SK-N-MC (cell line): Measurements from ENCODE around the gene FBXO8.

Experiments used
- DNase-seq: peaks from one replicate; pipeline ENCODE4 v3.0.0-alpha.2; 2011; ENCODE audit warnings: low read depth, low spot score
- H3K27ac ChIP-seq: fragments of 200-600 bp; sonication (generic); 2 replicates; pipeline ENCODE4 v1.5.1; 2016; ENCODE audit warnings: mixed run types
- H3K36me3 ChIP-seq: fragments of 200-600 bp; sonication (generic); 2 replicates; pipeline ENCODE4 v1.6.1; 2017; ENCODE audit warnings: antibody characterized with exemption, low read length, mixed read lengths; ENCODE audit not compliant: insufficient read depth
- H3K4me3 ChIP-seq: fragments of 200-600 bp; sonication (generic); 2 replicates; pipeline ENCODE4 v1.5.1; 2016
- H3K9ac ChIP-seq: fragments of 200-600 bp; sonication (generic); 2 replicates; pipeline ENCODE4 v1.8.0; 2017; ENCODE audit warnings: mixed run types, mixed read lengths; ENCODE audit not compliant: insufficient read length
- H3K9me3 ChIP-seq: fragments of 200-600 bp; sonication (generic); 2 replicates; pipeline ENCODE4 v1.6.1; 2017; ENCODE audit warnings: low read depth, mild to moderate bottlenecking, antibody characterized with exemption, low read length, moderate library complexity, mixed read lengths
- EZH2 ChIP-seq: fragments of 200-600 bp; sonication (generic); IDR thresholded peaks from one replicate; pipeline ENCODE4 v1.6.1; 2017; ENCODE audit warnings: antibody characterized with exemption
- FOXP2 ChIP-seq: optimal IDR thresholded peaks from 2 replicates; pipeline ENCODE3; 2011; ENCODE audit warnings: mild to moderate bottlenecking, moderate library complexity; ENCODE audit not compliant: insufficient read depth; ENCODE audit errors: extremely low read length, control extremely low read depth
- POLR2AphosphoS5 ChIP-seq: IDR thresholded peaks from 2 replicates; pipeline ENCODE4 v1.6.1; 2012; ENCODE audit warnings: mild to moderate bottlenecking, low read depth, low read length, borderline replicate concordance

The FBXO8 gene

GRCh38 chr4:174199735-174200134 is 83.7 kb downstream of the FBXO8 start:
- no peak for DNase-seq
- Histone ChIP-seq H3K4me3 (no peak overlapping the region), H3K9ac (no peak overlapping the region), H3K9me3 (peaks cover 3% of the 10 kb centered on the region; the same call in 1 of the 2 replicates), H3K36me3 (no peaks in the 10 kb centered on the region), H3K27ac (no peak overlapping the region)
- no peak for TF ChIP-seq POLR2AphosphoS5
- TF ChIP-seq FOXP2, result no peak
- TF ChIP-seq EZH2, result no peak

GRCh38 chr4:174198828-174199227 is 84.6 kb downstream of the FBXO8 start:
- no peak overlapping the region for H3K4me3 ChIP-seq
- 0 out of 2 replicates have a peak overlapping the region, but pooled peaks have one; percentile 1 for H3K27ac ChIP-seq
- no peak overlapping the region for H3K9ac ChIP-seq
- peaks cover 3% of the 10 kb centered on the region; the same call in 1 of the 2 replicates for H3K9me3 ChIP-seq
- H3K36me3 ChIP-seq, result no peaks in the 10 kb centered on the region
- TF ChIP-seq EZH2 (no peak), POLR2AphosphoS5 (no peak), FOXP2 (no peak)
- no peak for DNase-seq

GRCh38 chr4:174198396-174198795 is 85.1 kb downstream of the FBXO8 start:
- no peak for DNase-seq
- H3K27ac ChIP-seq, result 0 out of 2 replicates have a peak overlapping the region, but pooled peaks have one; percentile 1
- H3K36me3 ChIP-seq, result no peaks in the 10 kb centered on the region
- peak overlapping the region; percentile 9 for H3K9ac ChIP-seq
- no peak for TF ChIP-seq POLR2AphosphoS5
- TF ChIP-seq EZH2, result no peak
- TF ChIP-seq FOXP2, result no peak
- H3K9me3 ChIP-seq, result peaks cover 3% of the 10 kb centered on the region; the same call in 1 of the 2 replicates
- H3K4me3 ChIP-seq, result no peak overlapping the region

GRCh38 chr4:174193438-174194374 is 89.8 kb downstream of the FBXO8 start:
- H3K36me3 ChIP-seq, result no peaks in the 10 kb centered on the region
- no peak for DNase-seq
- peaks cover 3% of the 10 kb centered on the region; the same call in 1 of the 2 replicates for H3K9me3 ChIP-seq
- TF ChIP-seq POLR2AphosphoS5 (no peak), EZH2 (no peak), FOXP2 (no peak)
- H3K27ac ChIP-seq, result no peak overlapping the region
- H3K9ac ChIP-seq, result no peak overlapping the region
- H3K4me3 ChIP-seq, result no peak overlapping the region

GRCh38 chr4:174192943-174193342 is 90.5 kb downstream of the FBXO8 start:
- TF ChIP-seq POLR2AphosphoS5 (no peak), FOXP2 (peak; percentile 12), EZH2 (no peak)
- no peak overlapping the region for H3K27ac ChIP-seq
- no peak for DNase-seq

GRCh38 chr4:174190832-174191500 is 92.5 kb downstream of the FBXO8 start:
- H3K4me3 ChIP-seq, result no peak overlapping the region
- H3K36me3 ChIP-seq, result no peaks in the 10 kb centered on the region
- H3K9me3 ChIP-seq, result peaks cover 3% of the 10 kb centered on the region; the same call in 1 of the 2 replicates
- no peak overlapping the region for H3K9ac ChIP-seq
- TF ChIP-seq EZH2 (no peak), FOXP2 (no peak), POLR2AphosphoS5 (no peak)
- H3K27ac ChIP-seq, result no peak overlapping the region
- DNase-seq, result no peak

More at GRCh38 chr4:174192943-174193342, 90.5 kb downstream of the FBXO8 start:
- H3K36me3 ChIP-seq, result no peaks in the 10 kb centered on the region
- H3K9ac ChIP-seq, result no peak overlapping the region
- no peak overlapping the region for H3K4me3 ChIP-seq
- peaks cover 3% of the 10 kb centered on the region; the same call in 1 of the 2 replicates for H3K9me3 ChIP-seq

GRCh38 chr4:174189392-174190015 is 94.0 kb downstream of the FBXO8 start:
- TF ChIP-seq POLR2AphosphoS5 (no peak), EZH2 (no peak), FOXP2 (no peak)
- Histone ChIP-seq H3K9me3 (no peaks in the 10 kb centered on the region), H3K27ac (no peak overlapping the region), H3K36me3 (no peaks in the 10 kb centered on the region), H3K9ac (no peak overlapping the region), H3K4me3 (no peak overlapping the region)
- no peak for DNase-seq
